Measurements from ENCODE around the gene ARHGEF10L. TPM values are rescaled to one million over a fixed set of nuclear protein-coding genes. Genes with fewer than 3 reads are reported as not detected.
"Not testable (repeated sequence)": the region's sequence is repeated elsewhere in the genome, so short reads cannot be mapped to it uniquely, and the experiment has no call there.

Gene ARHGEF10L, protein sequence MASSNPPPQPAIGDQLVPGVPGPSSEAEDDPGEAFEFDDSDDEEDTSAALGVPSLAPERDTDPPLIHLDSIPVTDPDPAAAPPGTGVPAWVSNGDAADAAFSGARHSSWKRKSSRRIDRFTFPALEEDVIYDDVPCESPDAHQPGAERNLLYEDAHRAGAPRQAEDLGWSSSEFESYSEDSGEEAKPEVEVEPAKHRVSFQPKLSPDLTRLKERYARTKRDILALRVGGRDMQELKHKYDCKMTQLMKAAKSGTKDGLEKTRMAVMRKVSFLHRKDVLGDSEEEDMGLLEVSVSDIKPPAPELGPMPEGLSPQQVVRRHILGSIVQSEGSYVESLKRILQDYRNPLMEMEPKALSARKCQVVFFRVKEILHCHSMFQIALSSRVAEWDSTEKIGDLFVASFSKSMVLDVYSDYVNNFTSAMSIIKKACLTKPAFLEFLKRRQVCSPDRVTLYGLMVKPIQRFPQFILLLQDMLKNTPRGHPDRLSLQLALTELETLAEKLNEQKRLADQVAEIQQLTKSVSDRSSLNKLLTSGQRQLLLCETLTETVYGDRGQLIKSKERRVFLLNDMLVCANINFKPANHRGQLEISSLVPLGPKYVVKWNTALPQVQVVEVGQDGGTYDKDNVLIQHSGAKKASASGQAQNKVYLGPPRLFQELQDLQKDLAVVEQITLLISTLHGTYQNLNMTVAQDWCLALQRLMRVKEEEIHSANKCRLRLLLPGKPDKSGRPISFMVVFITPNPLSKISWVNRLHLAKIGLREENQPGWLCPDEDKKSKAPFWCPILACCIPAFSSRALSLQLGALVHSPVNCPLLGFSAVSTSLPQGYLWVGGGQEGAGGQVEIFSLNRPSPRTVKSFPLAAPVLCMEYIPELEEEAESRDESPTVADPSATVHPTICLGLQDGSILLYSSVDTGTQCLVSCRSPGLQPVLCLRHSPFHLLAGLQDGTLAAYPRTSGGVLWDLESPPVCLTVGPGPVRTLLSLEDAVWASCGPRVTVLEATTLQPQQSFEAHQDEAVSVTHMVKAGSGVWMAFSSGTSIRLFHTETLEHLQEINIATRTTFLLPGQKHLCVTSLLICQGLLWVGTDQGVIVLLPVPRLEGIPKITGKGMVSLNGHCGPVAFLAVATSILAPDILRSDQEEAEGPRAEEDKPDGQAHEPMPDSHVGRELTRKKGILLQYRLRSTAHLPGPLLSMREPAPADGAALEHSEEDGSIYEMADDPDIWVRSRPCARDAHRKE (N-terminal part only)
- total RNA-seq (not detected), polyA plus RNA-seq (not detected)

DNA sequence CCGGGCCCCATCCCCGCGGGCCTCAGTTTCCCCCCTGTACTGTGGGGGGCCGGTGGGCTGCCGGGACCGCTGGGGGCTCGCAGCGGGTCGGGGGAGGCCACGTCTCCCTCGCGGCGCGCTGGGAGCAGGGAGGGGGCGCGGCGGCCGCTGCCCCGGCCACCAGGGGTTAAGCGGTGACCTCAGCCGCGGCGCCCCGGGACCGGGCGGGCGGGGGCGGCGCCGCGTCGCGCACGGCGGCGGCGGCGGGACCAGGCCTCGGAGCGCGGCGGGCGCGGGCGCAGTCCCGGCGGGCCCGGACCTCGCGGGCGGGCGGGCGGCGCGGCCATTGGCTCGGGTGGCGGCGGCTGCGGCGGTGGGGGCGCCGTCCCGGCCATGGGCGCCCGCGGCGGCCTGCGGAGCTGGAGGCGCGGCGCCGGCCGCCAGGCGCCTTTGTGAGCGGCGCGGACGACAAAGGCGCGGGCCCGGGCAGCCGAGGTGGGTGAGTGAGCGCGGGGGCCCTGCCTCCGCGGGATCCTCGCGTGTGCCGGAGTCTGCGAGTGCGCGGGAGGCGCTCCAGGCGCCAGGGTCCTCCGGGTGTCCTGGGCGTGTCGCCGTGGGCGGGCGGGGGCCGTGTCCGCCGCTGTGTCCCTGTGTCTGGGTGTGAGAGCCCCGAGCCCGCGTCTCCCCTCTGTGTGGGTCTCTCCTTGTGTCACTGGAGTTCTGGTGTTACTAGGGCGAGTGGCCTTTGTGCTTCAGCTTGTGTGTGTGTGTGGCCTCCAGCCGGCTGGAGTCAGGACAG is at the start of gene ARHGEF10L:
Gene ARHGEF10L, plus strand, starts transcription at position 222 of the 778 bp plus-strand sequence. CDS start 40,898 bp downstream, outside the sequence.
- no peak for ATAC-seq (ENCODE audit: low read depth in 2 of 2)
- H3K27me3 Mint-ChIP-seq = peaks cover 56% of the 10 kb centered on the region
- Histone ChIP-seq H3K4me3 (ENCODE audit: low read depth, low read length) (no peak within 1 kb of the TSS), H3K27me3 (ENCODE audit: control insufficient read depth, insufficient read depth, low read length) (peaks cover 5% of the 10 kb centered on the region), H3K9me3 (ENCODE audit: control insufficient read depth in 2 of 2, low read length in 2 of 2) (no peaks in the 10 kb centered on the region), H3K4me1 (ENCODE audit: control insufficient read depth, insufficient read depth, low read length, poor library complexity, severe bottlenecking) (no peaks in the 10 kb centered on the region), H3K36me3 (ENCODE audit: control insufficient read depth, insufficient read depth, low read length) (no peaks in the 10 kb centered on the region), H3K27ac (ENCODE audit: insufficient read depth, low read length, poor library complexity, severe bottlenecking) (no peak within 1 kb of the TSS)
- H3K4me3 Mint-ChIP-seq = no peak within 1 kb of the TSS
- H3K27ac Mint-ChIP-seq = no peak within 1 kb of the TSS
- H3K36me3 Mint-ChIP-seq = no peaks in the 10 kb centered on the region
- H3K9me3 Mint-ChIP-seq = peaks cover 0 to 6% (median 0%) of the 10 kb centered on the region in 7 donors
- DNase-seq = no peak
- no peaks in the 10 kb centered on the region for H3K4me1 Mint-ChIP-seq

DNA sequence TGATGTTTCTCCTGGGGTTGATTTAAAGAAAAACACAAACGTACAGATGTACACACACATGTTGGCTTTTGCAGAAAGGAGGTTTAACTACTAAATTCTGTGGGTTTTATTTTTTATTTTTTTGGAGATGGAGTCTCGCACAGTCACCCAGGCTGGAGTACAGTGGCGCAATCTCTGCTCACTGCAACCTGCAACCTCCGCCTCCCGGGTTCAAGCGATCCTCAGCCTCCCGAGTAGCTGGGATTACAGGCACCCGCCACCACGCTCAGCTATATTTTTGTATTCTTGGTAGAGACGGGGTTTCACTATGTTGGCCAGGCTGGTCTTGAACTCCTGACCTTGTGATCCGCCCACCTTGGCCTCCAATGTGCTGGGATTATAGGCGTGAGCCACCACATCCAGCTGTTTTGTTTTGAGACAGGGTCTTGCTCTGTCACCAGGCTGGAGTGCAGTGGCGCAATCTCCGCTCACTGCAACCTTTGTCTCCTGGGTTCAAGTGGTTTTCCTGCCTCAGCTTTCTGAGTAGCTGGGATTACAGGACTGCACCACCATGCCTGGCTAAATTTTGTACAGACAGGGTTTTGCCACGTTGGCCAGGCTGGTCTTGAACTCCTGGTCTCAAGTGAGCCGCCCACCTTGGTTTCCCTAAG is 49.6 kb upstream of the ARHGEF10L start:
- H3K27ac Mint-ChIP-seq; H3K36me3 ChIP-seq (ENCODE audit: control insufficient read depth, insufficient read depth, low read length); H3K27me3 ChIP-seq (ENCODE audit: control insufficient read depth, insufficient read depth, low read length); H3K4me1 ChIP-seq (ENCODE audit: control insufficient read depth, insufficient read depth, low read length, poor library complexity, severe bottlenecking); H3K27me3 Mint-ChIP-seq; H3K9me3 ChIP-seq (ENCODE audit: control insufficient read depth in 2 of 2, low read length in 2 of 2); DNase-seq; H3K4me3 ChIP-seq (ENCODE audit: low read depth, low read length); H3K36me3 Mint-ChIP-seq; H3K4me3 Mint-ChIP-seq; H3K4me1 Mint-ChIP-seq; H3K27ac ChIP-seq (ENCODE audit: insufficient read depth, low read length, poor library complexity, severe bottlenecking); H3K9me3 Mint-ChIP-seq; ATAC-seq (ENCODE audit: low read depth in 2 of 2): not testable (repeated sequence)

DNA sequence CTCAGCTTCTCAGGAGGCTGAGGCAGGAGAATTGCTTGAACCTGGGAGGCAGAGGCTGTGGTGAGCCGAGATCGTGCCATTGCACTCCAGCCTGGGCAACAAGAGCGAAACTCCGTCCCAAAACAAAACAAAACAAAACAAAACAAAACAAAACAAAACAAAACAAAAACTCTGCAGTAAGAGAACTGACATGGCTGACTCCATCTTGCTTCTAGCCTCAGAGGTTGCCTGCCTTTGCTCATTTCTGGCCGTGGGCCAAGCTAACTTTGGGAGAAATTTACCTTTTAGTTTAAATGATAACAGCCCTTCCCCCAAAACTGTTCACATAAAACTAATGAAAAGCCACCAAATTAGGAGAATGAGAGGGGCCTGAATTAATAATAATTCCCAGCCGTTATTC is 48.8 kb upstream of the ARHGEF10L start:
- H3K9me3 Mint-ChIP-seq; H3K9me3 ChIP-seq (ENCODE audit: control insufficient read depth in 2 of 2, low read length in 2 of 2); H3K36me3 ChIP-seq (ENCODE audit: control insufficient read depth, insufficient read depth, low read length); H3K4me1 Mint-ChIP-seq; H3K4me1 ChIP-seq (ENCODE audit: control insufficient read depth, insufficient read depth, low read length, poor library complexity, severe bottlenecking); H3K27ac Mint-ChIP-seq; DNase-seq; H3K4me3 ChIP-seq (ENCODE audit: low read depth, low read length); H3K36me3 Mint-ChIP-seq; H3K27me3 Mint-ChIP-seq; H3K27ac ChIP-seq (ENCODE audit: insufficient read depth, low read length, poor library complexity, severe bottlenecking); H3K27me3 ChIP-seq (ENCODE audit: control insufficient read depth, insufficient read depth, low read length); ATAC-seq (ENCODE audit: low read depth in 2 of 2); H3K4me3 Mint-ChIP-seq: not testable (repeated sequence)

DNA sequence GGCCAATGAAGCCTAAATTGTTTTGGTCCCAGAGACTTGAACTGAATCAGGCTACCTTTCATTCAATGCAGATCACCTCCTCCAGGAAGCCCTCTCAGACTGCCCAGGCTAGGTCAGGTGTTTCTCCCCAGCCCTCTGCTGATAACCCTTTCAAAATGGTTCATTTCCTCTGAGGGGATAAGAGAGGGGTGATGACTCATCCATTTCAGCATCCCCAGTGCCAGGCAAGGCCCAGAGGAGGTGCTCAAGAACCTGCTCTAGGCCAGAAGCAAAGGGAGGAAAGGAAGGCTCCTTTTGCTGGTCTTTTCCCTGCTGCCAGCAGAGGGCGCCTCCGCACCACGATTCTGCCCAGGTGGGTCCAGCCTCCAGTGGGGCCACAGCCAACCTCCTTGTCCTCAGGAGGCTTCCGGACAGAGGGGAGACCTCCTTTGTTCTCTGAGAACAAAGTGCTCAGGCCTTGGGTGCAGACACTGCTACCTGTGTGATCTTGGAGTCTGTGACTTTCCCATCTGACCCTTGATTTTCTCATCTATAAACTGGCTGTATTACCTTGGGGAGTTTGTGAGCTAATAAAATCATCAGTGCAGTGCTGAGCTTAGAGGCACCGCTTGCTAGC is 45.3 kb upstream of the ARHGEF10L start:
- Histone ChIP-seq H3K27ac (ENCODE audit: insufficient read depth, low read length, poor library complexity, severe bottlenecking) (no peak overlapping the region), H3K4me3 (ENCODE audit: low read depth, low read length) (no peak overlapping the region), H3K36me3 (ENCODE audit: control insufficient read depth, insufficient read depth, low read length) (no peaks in the 10 kb centered on the region), H3K27me3 (ENCODE audit: control insufficient read depth, insufficient read depth, low read length) (no peaks in the 10 kb centered on the region), H3K9me3 (ENCODE audit: control insufficient read depth in 2 of 2, low read length in 2 of 2) (no peaks in the 10 kb centered on the region), H3K4me1 (ENCODE audit: control insufficient read depth, insufficient read depth, low read length, poor library complexity, severe bottlenecking) (no peaks in the 10 kb centered on the region)
- Mint-ChIP-seq H3K9me3 (peaks cover 0 to 9% (median 0%) of the 10 kb centered on the region in 7 donors), H3K4me3 (no peak overlapping the region), H3K27ac (no peak overlapping the region), H3K4me1 (no peaks in the 10 kb centered on the region), H3K27me3 (peaks cover 3% of the 10 kb centered on the region), H3K36me3 (no peaks in the 10 kb centered on the region)
- peak; percentile 71 to 78 for ATAC-seq (ENCODE audit: low read depth in 2 of 2)
- peak; percentile 18 to 57 (median 32) for DNase-seq

DNA sequence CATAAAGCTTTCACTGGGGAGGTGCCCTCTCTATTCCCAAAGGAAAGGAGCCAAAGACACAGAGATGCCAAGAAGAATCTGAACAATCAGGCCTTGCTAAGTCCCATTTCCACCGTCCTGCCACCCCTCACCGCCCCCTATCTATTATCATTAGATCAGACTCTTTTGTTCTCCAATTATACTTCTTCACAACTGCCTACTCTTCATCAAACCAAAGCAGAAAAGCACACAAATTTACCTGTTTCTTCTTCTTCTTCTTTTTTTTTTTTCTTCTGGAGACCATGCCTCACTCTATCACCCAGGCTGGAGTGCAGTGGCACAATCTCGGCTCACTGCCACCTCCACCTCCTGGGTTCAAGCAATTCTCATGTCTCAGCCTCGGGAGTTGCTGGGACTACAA is 43.1 kb upstream of the ARHGEF10L start:
- H3K27ac ChIP-seq (ENCODE audit: insufficient read depth, low read length, poor library complexity, severe bottlenecking) = no peak overlapping the region
- no peaks in the 10 kb centered on the region for H3K9me3 ChIP-seq (ENCODE audit: control insufficient read depth in 2 of 2, low read length in 2 of 2)
- no peak overlapping the region for H3K4me3 ChIP-seq (ENCODE audit: low read depth, low read length)
- H3K27me3 Mint-ChIP-seq = peaks cover 7% of the 10 kb centered on the region
- peaks cover 0 to 11% (median 0%) of the 10 kb centered on the region in 7 donors for H3K9me3 Mint-ChIP-seq
- DNase-seq (no peak), ATAC-seq (ENCODE audit: low read depth in 2 of 2) (no peak)
- H3K27me3 ChIP-seq (ENCODE audit: control insufficient read depth, insufficient read depth, low read length) = no peaks in the 10 kb centered on the region
- no peaks in the 10 kb centered on the region for H3K36me3 ChIP-seq (ENCODE audit: control insufficient read depth, insufficient read depth, low read length)
- H3K4me3 Mint-ChIP-seq = no peak overlapping the region
- no peaks in the 10 kb centered on the region for H3K4me1 ChIP-seq (ENCODE audit: control insufficient read depth, insufficient read depth, low read length, poor library complexity, severe bottlenecking)
- no peak overlapping the region for H3K27ac Mint-ChIP-seq
- no peaks in the 10 kb centered on the region for H3K4me1 Mint-ChIP-seq
- no peaks in the 10 kb centered on the region for H3K36me3 Mint-ChIP-seq

DNA sequence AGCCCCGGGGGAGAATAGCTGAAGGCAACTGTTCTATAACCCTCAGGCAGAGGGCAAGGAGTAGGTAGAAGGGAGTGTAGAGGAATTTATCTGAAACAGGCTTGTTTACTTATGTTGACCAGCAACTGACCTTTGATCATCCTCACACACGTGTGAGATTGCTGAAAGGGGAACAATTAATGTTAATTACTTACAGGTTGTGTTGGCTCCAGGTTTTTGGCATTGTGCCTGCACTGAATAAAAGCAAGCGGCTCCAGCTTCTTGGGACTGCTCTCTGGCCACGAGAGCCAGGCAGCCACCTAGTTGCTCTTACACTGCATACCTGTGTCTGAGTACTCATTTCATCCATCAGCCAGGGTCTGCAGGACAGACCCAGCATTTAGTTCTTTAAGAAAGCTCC is 41.3 kb upstream of the ARHGEF10L start:
- ATAC-seq (ENCODE audit: low read depth in 2 of 2) = no peak
- H3K27me3 Mint-ChIP-seq = peaks cover 7% of the 10 kb centered on the region

More for the DNA sequence above, 41.3 kb upstream of the ARHGEF10L start:
- no peaks in the 10 kb centered on the region for H3K9me3 ChIP-seq (ENCODE audit: control insufficient read depth in 2 of 2, low read length in 2 of 2)
- no peaks in the 10 kb centered on the region for H3K27me3 ChIP-seq (ENCODE audit: control insufficient read depth, insufficient read depth, low read length)
- no peaks in the 10 kb centered on the region for H3K36me3 Mint-ChIP-seq
- no peak overlapping the region for H3K4me3 ChIP-seq (ENCODE audit: low read depth, low read length)
- peaks cover 0 to 5% (median 0%) of the 10 kb centered on the region in 4 donors for H3K4me1 Mint-ChIP-seq
- no peak overlapping the region for H3K27ac Mint-ChIP-seq
- H3K4me1 ChIP-seq (ENCODE audit: control insufficient read depth, insufficient read depth, low read length, poor library complexity, severe bottlenecking) = no peaks in the 10 kb centered on the region
- H3K27ac ChIP-seq (ENCODE audit: insufficient read depth, low read length, poor library complexity, severe bottlenecking) = no peak overlapping the region
- H3K4me3 Mint-ChIP-seq = no peak overlapping the region
- DNase-seq = no peak
- peaks cover 0 to 11% (median 0%) of the 10 kb centered on the region in 7 donors for H3K9me3 Mint-ChIP-seq
- H3K36me3 ChIP-seq (ENCODE audit: control insufficient read depth, insufficient read depth, low read length) = no peaks in the 10 kb centered on the region

Measured in CD4-positive, CD25-positive, alpha-beta regulatory T cell (primary cell).